DMS79 (cell line): ENCODE data around the gene P4HA2.

Source experiments
- DNase-seq: peaks from one replicate; lab custom pipeline; 2025; lab: John Stamatoyannopoulos, UW

The P4HA2 gene

GRCh38 chr5:132223861-132224260, 3.8 kb downstream of the P4HA2 start:
- DNase-seq = no peak

- DNase-seq = no peak
Measured at GRCh38 chr5:132222649-132223038, 5.0 kb downstream of the P4HA2 start.

- DNase-seq = no peak
Measured at GRCh38 chr5:132221781-132222648, 5.6 kb downstream of the P4HA2 start.

- DNase-seq = no peak
Measured at GRCh38 chr5:132220491-132220890, 7.2 kb downstream of the P4HA2 start.

GRCh38 chr5:132219981-132220380, 7.7 kb downstream of the P4HA2 start:
- no peak for DNase-seq

GRCh38 chr5:132219289-132219970, 8.2 kb downstream of the P4HA2 start:
- DNase-seq = no peak

GRCh38 chr5:132218321-132218720, 9.3 kb downstream of the P4HA2 start:
- DNase-seq = no peak

- no peak for DNase-seq
Measured at GRCh38 chr5:132215329-132215728, 12.3 kb downstream of the P4HA2 start.

- DNase-seq = no peak
Measured at GRCh38 chr5:132214491-132214890, 13.2 kb downstream of the P4HA2 start.

- DNase-seq = no peak
Measured at GRCh38 chr5:132213666-132214065, 14.0 kb downstream of the P4HA2 start.

GRCh38 chr5:132211787-132212186, 15.9 kb downstream of the P4HA2 start:
- DNase-seq = no peak

- DNase-seq = no peak
Measured at GRCh38 chr5:132210944-132211343, 16.7 kb downstream of the P4HA2 start.

- DNase-seq = no peak
Measured at GRCh38 chr5:132209901-132210545, 17.6 kb downstream of the P4HA2 start.

- no peak for DNase-seq
Measured at GRCh38 chr5:132209131-132209530, 18.5 kb downstream of the P4HA2 start.

- DNase-seq = no peak
Measured at GRCh38 chr5:132207778-132208177, 19.9 kb downstream of the P4HA2 start.

GRCh38 chr5:132206782-132207181, 20.9 kb downstream of the P4HA2 start:
- no peak for DNase-seq

- DNase-seq = no peak
Measured at GRCh38 chr5:132205385-132206125, 22.1 kb downstream of the P4HA2 start.

GRCh38 chr5:132204371-132205135, 23.1 kb downstream of the P4HA2 start:
- DNase-seq = no peak

- no peak for DNase-seq
Measured at GRCh38 chr5:132203916-132204315, 23.7 kb downstream of the P4HA2 start.

GRCh38 chr5:132203464-132203818, 24.2 kb downstream of the P4HA2 start:
- no peak for DNase-seq

- DNase-seq = no peak
Measured at GRCh38 chr5:132202711-132203463, 24.8 kb downstream of the P4HA2 start.
